ENCODE results near the gene CHMP6. TPM values are rescaled to one million over a fixed set of nuclear protein-coding genes. Genes with fewer than 3 reads are reported as not detected.
A peak's percentile ranks its signal among the peaks of the same experiment; 100 is the strongest.

The CHMP6 gene
- total RNA-seq, 2 donors from 2014 or later: 10.4 to 32.3 TPM

GRCh38 chr17:81043725-81044427 lies 52.2 kb downstream of the CHMP6 start:
- no peaks in the 10 kb centered on the region for H3K36me3 ChIP-seq (replicated peaks in 1 of 2; ENCODE audit: insufficient read depth in 1 of 2, low read depth in 2 of 2)
- peak in 1 of 3 donors; percentile 23 for TF ChIP-seq POLR2A (IDR thresholded peaks at IDR 0.05)
- no peak for TF ChIP-seq CTCF (IDR thresholded peaks at IDR 0.05)
- peak overlapping the region in 2 of 4 donors; percentile 76 to 77 for H3K27ac ChIP-seq
- intact Hi-C loops (cut with DNase I): no loop called here
- WGBS, 2 donors: 74 to 93% methylated on average over 17 to 38 of the region's 38 CpGs
- H3K4me3 ChIP-seq: no peak overlapping the region
- ATAC-seq (peak; percentile 53), DNase-seq (peak in 3 of 4 donors; percentile 33 to 50 (median 48))
- no peaks in the 10 kb centered on the region for H3K9me3 ChIP-seq
- H3K27me3 ChIP-seq: no peaks in the 10 kb centered on the region
- peaks cover 39% of the 10 kb centered on the region for H3K4me1 ChIP-seq

GRCh38 chr17:81044428-81044763 lies 52.8 kb downstream of the CHMP6 start:
- Histone ChIP-seq H3K36me3 (replicated peaks in 1 of 2; ENCODE audit: insufficient read depth in 1 of 2, low read depth in 2 of 2) (no peaks in the 10 kb centered on the region), H3K27me3 (no peaks in the 10 kb centered on the region), H3K27ac (peak overlapping the region in 2 of 4 donors; percentile 76 to 77), H3K4me1 (peaks cover 34% of the 10 kb centered on the region), H3K9me3 (no peaks in the 10 kb centered on the region), H3K4me3 (no peak overlapping the region)
- ATAC-seq: no peak
- DNase-seq: no peak
- WGBS, 2 donors: 71 to 88% methylated on average over 8 to 14 of the region's 14 CpGs
- TF ChIP-seq CTCF (IDR thresholded peaks at IDR 0.05) (no peak), POLR2A (IDR thresholded peaks at IDR 0.05) (no peak)
- intact Hi-C loops (cut with DNase I): no loop called here

- no peaks in the 10 kb centered on the region for H3K9me3 ChIP-seq
- peaks cover 36% of the 10 kb centered on the region for H3K4me1 ChIP-seq
- H3K4me3 ChIP-seq: no peak overlapping the region
- H3K27me3 ChIP-seq: no peaks in the 10 kb centered on the region
- H3K36me3 ChIP-seq (replicated peaks in 1 of 2; ENCODE audit: insufficient read depth in 1 of 2, low read depth in 2 of 2): no peaks in the 10 kb centered on the region
- peak overlapping the region in 2 of 4 donors; percentile 76 to 77 for H3K27ac ChIP-seq
- TF ChIP-seq CTCF (IDR thresholded peaks at IDR 0.05) (no peak), POLR2A (IDR thresholded peaks at IDR 0.05) (no peak)
- ATAC-seq: peak; percentile 57
- 48 to 61% methylated on average over 5 to 28 of the region's 28 CpGs for WGBS, 2 donors
- intact Hi-C loops (cut with DNase I): no loop called here
- DNase-seq: peak; percentile 58 to 77 (median 70)
These were observed 53.3 kb downstream of the CHMP6 start for GRCh38 chr17:81044764-81045589.

GRCh38 chr17:81045590-81046095 lies 54.0 kb downstream of the CHMP6 start:
- H3K36me3 ChIP-seq (replicated peaks in 1 of 2; ENCODE audit: insufficient read depth in 1 of 2, low read depth in 2 of 2): no peaks in the 10 kb centered on the region
- H3K4me3 ChIP-seq: no peak overlapping the region
- no peaks in the 10 kb centered on the region for H3K9me3 ChIP-seq
- H3K27me3 ChIP-seq: no peaks in the 10 kb centered on the region
- intact Hi-C loops (cut with DNase I): no loop called here
- WGBS, 2 donors: 67 to 90% methylated on average over 3 to 5 of the region's 9 CpGs
- H3K4me1 ChIP-seq: peaks cover 36% of the 10 kb centered on the region
- ATAC-seq (no peak), DNase-seq (no peak)
- H3K27ac ChIP-seq: peak overlapping the region in 2 of 4 donors; percentile 76 to 77
- no peak for TF ChIP-seq CTCF (IDR thresholded peaks at IDR 0.05)
- TF ChIP-seq POLR2A (IDR thresholded peaks at IDR 0.05): no peak
